Esophagus squamous epithelium (tissue), 5 donors: Measurements from ENCODE around the gene HBE1. TPM values are rescaled to one million over a fixed set of nuclear protein-coding genes. Genes with fewer than 3 reads are reported as not detected.

Experiments
- DNase-seq: peaks from one replicate; lab custom pipeline; 2025; lab: John Stamatoyannopoulos, UW
- H3K27ac ChIP-seq, 4 donors: fragments of 200-600 bp; sonication (generic); one replicate each; pipeline ENCODE4 v1.5.1; 2016 to 2019; ENCODE audit warnings: mild to moderate bottlenecking in 1 of 4
- H3K27me3 ChIP-seq, 4 donors: fragments of 200-600 bp; sonication (generic); 1 replicate in 3 of 4; 2 replicates in 1 of 4; pipeline versions ENCODE4 v1.5.1 to v1.6.0; 2017 to 2021; ENCODE audit warnings: antibody characterized with exemption in 1 of 4
- H3K36me3 ChIP-seq, 3 donors: fragments of 200-600 bp; sonication (generic); one replicate each; pipeline ENCODE4 v1.5.1; 2016 to 2019
- H3K4me1 ChIP-seq, 3 donors: fragments of 200-600 bp; sonication (generic); one replicate each; pipeline ENCODE4 v1.5.1; 2017 to 2019
- H3K4me3 ChIP-seq, 4 donors: fragments of 200-600 bp; sonication (generic); 1 replicate in 3 of 4; 2 replicates in 1 of 4; pipeline ENCODE4 v1.5.1; 2016 to 2019; ENCODE audit warnings: mild to moderate bottlenecking in 2 of 4, moderate library complexity in 1 of 4
- H3K9me3 ChIP-seq, 3 donors: fragments of 200-600 bp; sonication (generic); one replicate each; pipeline ENCODE4 v1.5.1; 2016 to 2019
- POLR2A ChIP-seq, 4 donors: fragments of 450-650 bp; IDR thresholded peaks; one replicate each; pipeline ENCODE4 v1.6.1; 2017; ENCODE audit warnings: antibody characterized with exemption in 4 of 4, mild to moderate bottlenecking in 4 of 4, moderate library complexity in 3 of 4
- WGBS, 2 donors: methylation state at CpG; one replicate each; pipeline ENCODE4 v1.1.5; 2018; 5-methylcytosine and 5-hydroxymethylcytosine counted together
- intact Hi-C: fragments of 100-400 bp; cut with DNase I; formaldehyde crosslinking; loops from one replicate; pipeline ENCODE4 v1.15.0; 2022
- total RNA-seq, 4 donors: library from RNA; depleted of rRNA; stranded (reverse); fragments of >200 nt; gene quantifications; one replicate each; pipeline ENCODE4 v1.1.0, GENCODE V29; 2016
- TF ChIP-seq, protein P1 (sequence below), 6 experiments: fragments of 450-650 bp in 4 of 6; fragments of 200-600 bp in 2 of 6; sonication (generic) in 2 of 6; IDR thresholded peaks; one replicate each; pipeline ENCODE4 v1.5.1; 2016 to 2019; ENCODE audit warnings: antibody characterized with exemption in 6 of 6, mild to moderate bottlenecking in 4 of 6, moderate library complexity in 4 of 6
- donor health status: DM: yes; HTN: yes; CAD: no.

HBE1 gene
- total RNA-seq, 4 donors from 2014 or later = not detected

DNA sequence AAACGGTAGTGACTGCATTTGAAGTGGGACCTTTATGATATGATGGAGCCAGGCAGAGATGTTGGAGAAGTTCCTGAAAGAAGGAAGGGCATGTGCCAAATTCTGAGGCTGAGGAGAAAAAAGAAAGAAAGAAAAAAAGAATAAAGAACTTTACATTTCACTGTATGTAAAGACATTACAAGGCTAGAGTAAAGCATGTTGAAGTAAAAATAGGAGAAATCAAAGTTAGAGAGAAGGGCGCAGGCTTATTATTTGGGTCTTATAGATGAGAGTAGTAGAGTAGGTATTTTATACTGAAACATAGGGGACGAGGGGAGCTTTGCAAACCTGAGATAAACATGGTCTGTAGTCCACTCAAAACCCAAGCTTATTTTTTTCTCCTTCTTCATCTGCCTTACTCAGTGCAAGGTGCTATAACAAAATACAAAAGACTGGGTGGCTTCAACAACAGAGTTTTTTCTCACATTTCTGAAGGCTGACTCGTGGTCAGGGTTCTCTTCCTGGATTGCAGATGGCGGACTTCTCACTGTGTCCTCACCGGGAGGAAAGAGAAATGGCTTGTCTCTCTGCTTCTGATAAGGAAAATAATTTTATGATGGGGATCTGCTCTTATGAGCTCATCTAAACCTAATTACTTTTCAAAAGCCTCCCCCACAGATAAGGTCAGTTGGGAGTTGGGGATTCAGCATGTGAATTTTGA is 22.8 kb downstream of the HBE1 start:
- H3K27ac ChIP-seq = no peak overlapping the region
- no peak overlapping the region for H3K4me3 ChIP-seq
- no peaks in the 10 kb centered on the region for H3K27me3 ChIP-seq
- no peaks in the 10 kb centered on the region for H3K9me3 ChIP-seq
- no peaks in the 10 kb centered on the region for H3K4me1 ChIP-seq
- TF ChIP-seq, protein P1, sequence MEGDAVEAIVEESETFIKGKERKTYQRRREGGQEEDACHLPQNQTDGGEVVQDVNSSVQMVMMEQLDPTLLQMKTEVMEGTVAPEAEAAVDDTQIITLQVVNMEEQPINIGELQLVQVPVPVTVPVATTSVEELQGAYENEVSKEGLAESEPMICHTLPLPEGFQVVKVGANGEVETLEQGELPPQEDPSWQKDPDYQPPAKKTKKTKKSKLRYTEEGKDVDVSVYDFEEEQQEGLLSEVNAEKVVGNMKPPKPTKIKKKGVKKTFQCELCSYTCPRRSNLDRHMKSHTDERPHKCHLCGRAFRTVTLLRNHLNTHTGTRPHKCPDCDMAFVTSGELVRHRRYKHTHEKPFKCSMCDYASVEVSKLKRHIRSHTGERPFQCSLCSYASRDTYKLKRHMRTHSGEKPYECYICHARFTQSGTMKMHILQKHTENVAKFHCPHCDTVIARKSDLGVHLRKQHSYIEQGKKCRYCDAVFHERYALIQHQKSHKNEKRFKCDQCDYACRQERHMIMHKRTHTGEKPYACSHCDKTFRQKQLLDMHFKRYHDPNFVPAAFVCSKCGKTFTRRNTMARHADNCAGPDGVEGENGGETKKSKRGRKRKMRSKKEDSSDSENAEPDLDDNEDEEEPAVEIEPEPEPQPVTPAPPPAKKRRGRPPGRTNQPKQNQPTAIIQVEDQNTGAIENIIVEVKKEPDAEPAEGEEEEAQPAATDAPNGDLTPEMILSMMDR (IDR thresholded peaks at IDR 0.05) = no peak
- no peak for TF ChIP-seq POLR2A (IDR thresholded peaks at IDR 0.05)
- WGBS, 2 donors = 54 to 58% methylated on average over 6 of the region's 6 CpGs
- DNase-seq = no peak
- no peaks in the 10 kb centered on the region for H3K36me3 ChIP-seq
- intact Hi-C loops = no loop called here

DNA sequence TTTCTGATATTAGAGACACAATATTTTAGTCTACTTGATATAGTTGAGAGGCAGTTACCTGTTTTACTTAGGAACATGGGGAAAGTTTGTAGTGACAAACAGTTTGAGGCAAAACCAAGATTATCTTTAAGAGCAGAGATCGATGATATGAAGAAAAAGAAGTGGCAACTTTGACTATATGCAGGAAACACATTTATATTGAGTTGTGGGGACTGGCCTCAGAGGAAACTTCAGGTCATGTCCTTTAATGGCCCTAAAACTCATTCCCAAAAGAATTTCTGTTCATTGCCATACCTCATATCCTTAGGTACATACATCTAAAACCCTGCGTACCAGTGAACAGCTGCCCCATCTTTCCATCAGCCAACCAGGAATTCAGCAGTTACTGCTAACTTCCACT is 24.6 kb downstream of the HBE1 start:
- Histone ChIP-seq H3K36me3 (no peaks in the 10 kb centered on the region), H3K27ac (no peak overlapping the region), H3K9me3 (no peaks in the 10 kb centered on the region), H3K4me1 (no peaks in the 10 kb centered on the region), H3K27me3 (no peaks in the 10 kb centered on the region), H3K4me3 (no peak overlapping the region)
- TF ChIP-seq, protein P1 (IDR thresholded peaks at IDR 0.05) = no peak
- TF ChIP-seq POLR2A (IDR thresholded peaks at IDR 0.05) = no peak
- intact Hi-C loops = no loop called here
- no peak for DNase-seq
- WGBS, 2 donors = 61 to 80% methylated on average over 2 of the region's 2 CpGs

DNA sequence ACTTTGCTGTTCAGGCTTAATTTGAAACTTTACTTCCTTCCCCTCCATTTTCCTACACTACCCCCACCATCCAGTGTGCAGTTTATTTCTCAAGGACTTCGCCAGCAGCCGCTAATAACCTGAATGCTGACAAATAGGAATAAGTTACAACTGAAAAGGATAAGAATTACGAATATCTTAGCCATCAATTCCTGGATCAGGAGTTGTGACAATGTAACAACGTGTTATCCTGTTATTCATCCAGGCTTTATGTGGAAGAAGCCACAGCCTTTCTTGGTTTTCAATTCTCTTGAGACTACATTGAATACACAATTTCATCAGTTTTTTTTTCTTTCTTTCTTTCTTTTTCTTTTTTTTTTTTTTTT is 25.9 kb downstream of the HBE1 start:
- H3K36me3 ChIP-seq = no peaks in the 10 kb centered on the region
- no peak overlapping the region for H3K27ac ChIP-seq
- no peaks in the 10 kb centered on the region for H3K27me3 ChIP-seq
- intact Hi-C loops = no loop called here
- TF ChIP-seq POLR2A (IDR thresholded peaks at IDR 0.05) = no peak
- TF ChIP-seq, protein P1 (IDR thresholded peaks at IDR 0.05) = no peak
- no peaks in the 10 kb centered on the region for H3K4me1 ChIP-seq
- DNase-seq = no peak
- no peaks in the 10 kb centered on the region for H3K9me3 ChIP-seq
- 59 to 66% methylated on average over 4 of the region's 4 CpGs for WGBS, 2 donors
- no peak overlapping the region for H3K4me3 ChIP-seq

DNA sequence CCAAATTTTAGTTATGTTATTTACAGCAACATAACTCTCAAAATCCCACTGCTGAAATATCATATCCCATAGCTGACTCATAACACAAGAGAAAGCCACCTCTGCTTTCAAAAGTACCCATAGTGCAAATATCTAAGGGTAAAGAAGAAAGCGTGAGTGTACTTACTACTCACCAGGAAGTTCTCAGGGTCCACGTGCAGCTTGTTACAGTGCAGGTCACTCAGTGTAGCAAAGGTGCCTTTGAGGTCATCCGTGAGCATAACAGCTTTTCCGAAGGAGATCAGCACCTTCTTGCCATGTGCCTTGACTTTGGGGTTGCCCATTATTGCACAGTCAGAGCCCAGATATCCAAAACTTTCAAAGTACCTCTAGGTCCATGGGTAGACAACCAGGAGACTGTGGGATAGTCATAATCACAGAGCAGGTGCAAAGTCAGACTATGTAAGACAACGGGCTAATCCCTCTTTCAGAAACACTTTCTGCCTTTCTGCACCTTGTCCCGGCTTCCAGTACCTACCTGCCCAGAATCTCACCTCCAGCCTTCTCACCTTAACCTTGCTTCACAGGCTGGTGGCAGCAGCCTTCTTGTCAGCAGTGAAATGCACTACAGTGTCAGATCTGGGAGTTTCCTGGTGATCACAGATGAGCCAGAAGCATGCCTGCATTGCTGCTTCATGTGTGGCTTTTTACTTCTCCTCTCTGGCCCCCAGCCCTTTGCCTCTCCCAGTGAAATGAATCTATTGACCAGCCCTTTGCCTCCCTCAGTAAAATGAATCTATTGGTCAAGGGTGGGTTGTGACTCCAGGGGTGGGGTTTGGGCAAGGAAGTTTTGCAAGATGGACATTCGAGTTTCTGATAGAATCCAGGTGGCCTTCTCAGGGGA is 26.6 kb downstream of the HBE1 start:
- 65% methylated on average over 5 to 7 of the region's 7 CpGs for WGBS, 2 donors
- intact Hi-C loops = no loop called here
- TF ChIP-seq POLR2A (IDR thresholded peaks at IDR 0.05) = no peak
- TF ChIP-seq, protein P1 (IDR thresholded peaks at IDR 0.05) = no peak
- no peaks in the 10 kb centered on the region for H3K27me3 ChIP-seq
- no peaks in the 10 kb centered on the region for H3K4me1 ChIP-seq
- H3K27ac ChIP-seq = no peak overlapping the region
- DNase-seq = no peak
- no peaks in the 10 kb centered on the region for H3K9me3 ChIP-seq
- H3K4me3 ChIP-seq = no peak overlapping the region
- no peaks in the 10 kb centered on the region for H3K36me3 ChIP-seq

DNA sequence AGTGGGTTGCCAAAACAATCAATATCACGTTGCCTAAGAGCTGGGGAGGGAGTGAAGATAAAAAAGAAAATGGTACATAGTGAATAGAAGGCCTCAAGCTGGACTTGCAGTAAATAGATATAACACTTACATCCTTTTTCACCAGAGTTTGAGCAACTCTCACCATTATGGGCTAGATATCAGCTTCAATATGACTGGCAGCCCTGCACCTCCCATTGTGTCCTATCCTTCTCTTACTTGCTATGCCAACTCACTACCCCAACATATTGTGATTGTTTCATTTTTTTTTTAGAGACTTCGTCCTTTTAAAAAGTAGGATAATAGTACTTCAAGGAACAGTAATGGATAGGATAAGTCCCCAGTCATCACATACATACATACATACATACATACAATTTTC is 27.5 kb downstream of the HBE1 start:
- TF ChIP-seq, protein P1 (IDR thresholded peaks at IDR 0.05) = no peak
- no peak for TF ChIP-seq POLR2A (IDR thresholded peaks at IDR 0.05)
- Histone ChIP-seq H3K4me3 (no peak overlapping the region), H3K27me3 (no peaks in the 10 kb centered on the region), H3K4me1 (no peaks in the 10 kb centered on the region), H3K27ac (no peak overlapping the region), H3K36me3 (no peaks in the 10 kb centered on the region), H3K9me3 (no peaks in the 10 kb centered on the region)
- no peak for DNase-seq
- intact Hi-C loops = no loop called here
- WGBS, 2 donors = 48 to 55% methylated on average over 2 of the region's 2 CpGs
